Progenitor cell of endocrine pancreas (in vitro differentiated cells): Measurements from ENCODE around the gene PIP5K1C. TPM values are rescaled to one million over a fixed set of nuclear protein-coding genes. Genes with fewer than 3 reads are reported as not detected.
"Not testable (repeated sequence)": the region's sequence is repeated elsewhere in the genome, so short reads cannot be mapped to it uniquely, and the experiment has no call there.

Source experiments
- DNase-seq: peaks from one replicate; pipeline ENCODE4 v3.0.0; 2021; ENCODE audit warnings: low spot score; ENCODE audit not compliant: unreplicated experiment
- H3K27ac Mint-ChIP-seq: 2 replicates; pipeline ENCODE4 v1.8.0; 2021; ENCODE audit warnings: mild to moderate bottlenecking, moderate library complexity, mixed read lengths
- H3K27me3 Mint-ChIP-seq: 2 replicates; pipeline ENCODE4 v1.8.0; 2021; ENCODE audit warnings: mixed read lengths
- H3K36me3 Mint-ChIP-seq: 2 replicates; pipeline ENCODE4 v1.8.0; 2022; ENCODE audit warnings: mixed read lengths; ENCODE audit not compliant: insufficient read depth
- H3K4me1 Mint-ChIP-seq: 2 replicates; pipeline ENCODE4 v1.8.0; 2021; ENCODE audit warnings: low read depth, mixed read lengths
- H3K4me3 Mint-ChIP-seq: 2 replicates; pipeline ENCODE4 v1.8.0; 2021; ENCODE audit warnings: low read depth, mild to moderate bottlenecking, moderate library complexity, mixed read lengths
- H3K9me3 Mint-ChIP-seq: 2 replicates; pipeline ENCODE4 v1.8.0; 2021; ENCODE audit warnings: low read depth, mixed read lengths
- CTCF ChIP-seq: fragments of 200-600 bp; sonication (generic); IDR thresholded peaks from one replicate; pipeline ENCODE4 v1.5.0; 2021; ENCODE audit warnings: antibody characterized with exemption, mild to moderate bottlenecking; ENCODE audit not compliant: unreplicated experiment
- total RNA-seq: library from RNA; stranded (reverse); gene quantifications from 2 replicates; pipeline ENCODE4 v1.2.1, GENCODE V29; 2021

PIP5K1C gene
- total RNA-seq, 1 donor from 2014 or later, result 51.7 TPM

GRCh38 chr19:3648037-3648905 is 52.0 kb downstream of the PIP5K1C start:
- Mint-ChIP-seq H3K4me1 (no peaks in the 10 kb centered on the region), H3K4me3 (no peak overlapping the region), H3K27ac (no peak overlapping the region), H3K27me3 (no peaks in the 10 kb centered on the region), H3K36me3 (no peaks in the 10 kb centered on the region), H3K9me3 (no peaks in the 10 kb centered on the region)
- DNase-seq, result no peak
- TF ChIP-seq CTCF, result no peak

GRCh38 chr19:3647102-3647501 is 53.2 kb downstream of the PIP5K1C start:
- not testable (repeated sequence) for H3K27me3 Mint-ChIP-seq, H3K4me3 Mint-ChIP-seq, H3K27ac Mint-ChIP-seq, H3K4me1 Mint-ChIP-seq, H3K36me3 Mint-ChIP-seq, H3K9me3 Mint-ChIP-seq, DNase-seq

- no peak for DNase-seq
- no peak overlapping the region for H3K4me3 Mint-ChIP-seq
- no peaks in the 10 kb centered on the region for H3K36me3 Mint-ChIP-seq
- no peaks in the 10 kb centered on the region for H3K27me3 Mint-ChIP-seq
- H3K4me1 Mint-ChIP-seq, result no peaks in the 10 kb centered on the region
- no peak for TF ChIP-seq CTCF
- H3K9me3 Mint-ChIP-seq, result no peaks in the 10 kb centered on the region
- H3K27ac Mint-ChIP-seq, result no peak overlapping the region
These were observed 53.8 kb downstream of the PIP5K1C start for GRCh38 chr19:3646336-3647092.

- Mint-ChIP-seq H3K36me3 (no peaks in the 10 kb centered on the region), H3K27me3 (no peaks in the 10 kb centered on the region), H3K4me3 (no peak overlapping the region), H3K4me1 (no peaks in the 10 kb centered on the region), H3K27ac (no peak overlapping the region), H3K9me3 (no peaks in the 10 kb centered on the region)
- no peak for DNase-seq
- TF ChIP-seq CTCF, result no peak
These were observed 54.5 kb downstream of the PIP5K1C start for GRCh38 chr19:3645726-3646125.

- Mint-ChIP-seq H3K9me3 (no peaks in the 10 kb centered on the region), H3K36me3 (peaks cover under 1% of the 10 kb centered on the region), H3K27me3 (no peaks in the 10 kb centered on the region), H3K27ac (no peak overlapping the region), H3K4me1 (no peaks in the 10 kb centered on the region), H3K4me3 (no peak overlapping the region)
- no peak for TF ChIP-seq CTCF
- DNase-seq, result no peak
These were observed 55.2 kb downstream of the PIP5K1C start for GRCh38 chr19:3645067-3645396.
